WTC11 (cell line): ENCODE measurements around the gene HES4. TPM values are rescaled to one million over a fixed set of nuclear protein-coding genes. Genes with fewer than 3 reads are reported as not detected.

Source experiments
- AR ChIP-seq: fragments of 250-450 bp; sonication (Bioruptor Pico); IDR thresholded peaks from 2 replicates; pipeline ENCODE4 v1.9.0; 2021; ENCODE audit warnings: mild to moderate bottlenecking
- CREB1 ChIP-seq: sonication (generic); formaldehyde crosslinking; IDR thresholded peaks from 2 replicates; pipeline ENCODE4 v1.8.0; 2023; ENCODE audit warnings: mild to moderate bottlenecking, missing genetic modification reagents
- E2F1 ChIP-seq: sonication (generic); formaldehyde crosslinking; IDR thresholded peaks from 2 replicates; pipeline ENCODE4 v1.8.0; 2022; ENCODE audit warnings: mild to moderate bottlenecking, missing genetic modification reagents
- ERG ChIP-seq: fragments of 250-450 bp; sonication (Bioruptor Pico); IDR thresholded peaks from 2 replicates; pipeline ENCODE4 v1.8.0; 2021; ENCODE audit warnings: mild to moderate bottlenecking
- ETV6 ChIP-seq: sonication (generic); formaldehyde crosslinking; IDR thresholded peaks from 2 replicates; pipeline ENCODE4 v1.8.1; 2022; ENCODE audit warnings: mild to moderate bottlenecking, missing genetic modification reagents
- FOXK1 ChIP-seq: sonication (generic); formaldehyde crosslinking; IDR thresholded peaks from 2 replicates; pipeline ENCODE4 v1.8.0; 2022; ENCODE audit warnings: mild to moderate bottlenecking, moderate library complexity, missing genetic modification reagents
- FOXP1 ChIP-seq: sonication (generic); formaldehyde crosslinking; IDR thresholded peaks from 2 replicates; pipeline ENCODE4 v1.8.0; 2022; ENCODE audit warnings: missing genetic modification reagents, mild to moderate bottlenecking, moderate library complexity, borderline replicate concordance
- FOXP4 ChIP-seq: sonication (generic); formaldehyde crosslinking; IDR thresholded peaks from 2 replicates; pipeline ENCODE4 v1.8.0; 2022; ENCODE audit warnings: mild to moderate bottlenecking, missing genetic modification reagents
- HMGXB4 ChIP-seq: sonication (generic); formaldehyde crosslinking; IDR thresholded peaks from 2 replicates; pipeline ENCODE4 v1.8.1; 2023; ENCODE audit warnings: mild to moderate bottlenecking, moderate library complexity, missing genetic modification reagents
- JUN ChIP-seq: sonication (generic); formaldehyde crosslinking; IDR thresholded peaks from 2 replicates; pipeline ENCODE4 v1.8.0; 2023; ENCODE audit warnings: mild to moderate bottlenecking, missing genetic modification reagents
- NFE2L1 ChIP-seq: sonication (generic); formaldehyde crosslinking; IDR thresholded peaks from 2 replicates; pipeline ENCODE4 v1.8.1; 2023; ENCODE audit warnings: missing genetic modification reagents
- PRDM15 ChIP-seq: sonication (generic); formaldehyde crosslinking; IDR thresholded peaks from 2 replicates; pipeline ENCODE4 v1.8.0; 2022; ENCODE audit warnings: missing genetic modification reagents
- SMAD3 ChIP-seq: sonication (generic); formaldehyde crosslinking; IDR thresholded peaks from 2 replicates; pipeline ENCODE4 v1.8.0; 2022; ENCODE audit warnings: missing genetic modification reagents, mild to moderate bottlenecking, borderline replicate concordance
- SOX15 ChIP-seq: fragments of 250-450 bp; sonication (Bioruptor Pico); IDR thresholded peaks from 2 replicates; pipeline ENCODE4 v1.9.0; 2021; ENCODE audit warnings: mild to moderate bottlenecking
- SP1 ChIP-seq: sonication (generic); formaldehyde crosslinking; conservative IDR thresholded peaks from 2 replicates; pipeline ENCODE4 v1.8.1; 2022; ENCODE audit warnings: missing genetic modification reagents
- USF2 ChIP-seq: sonication (generic); formaldehyde crosslinking; IDR thresholded peaks from 2 replicates; pipeline ENCODE4 v1.8.1; 2023; ENCODE audit warnings: mild to moderate bottlenecking, missing genetic modification reagents, moderate library complexity
- ZBTB21 ChIP-seq: sonication (generic); formaldehyde crosslinking; IDR thresholded peaks from 2 replicates; pipeline ENCODE4 v1.8.1; 2023; ENCODE audit warnings: mild to moderate bottlenecking, missing genetic modification reagents, borderline replicate concordance
- ZBTB43 ChIP-seq: sonication (generic); formaldehyde crosslinking; IDR thresholded peaks from 2 replicates; pipeline ENCODE4 v1.8.1; 2023; ENCODE audit warnings: mild to moderate bottlenecking, missing genetic modification reagents
- total RNA-seq: library from RNA; stranded (reverse); gene quantifications from 3 replicates; pipeline ENCODE4 v1.2.3, GENCODE V29; 2021

HES4 gene
- total RNA-seq, 1 experiment from 2014 or later: 4.5 TPM

- TF ChIP-seq PRDM15 (CRISPR knock-in tag): peak; percentile 59
- no peak for TF ChIP-seq ZBTB43 (CRISPR knock-in tag)
- no peak for TF ChIP-seq SOX15
- no peak for TF ChIP-seq SMAD3 (CRISPR knock-in tag)
- peak; percentile 61; the same call in 1 of the 2 replicates for TF ChIP-seq NFE2L1
- no peak for TF ChIP-seq AR
- TF ChIP-seq SP1 (CRISPR knock-in tag): peak; percentile 43; the same call in 1 of the 2 replicates
- TF ChIP-seq ZBTB21 (CRISPR knock-in tag): peak; percentile 100
- TF ChIP-seq FOXK1 (CRISPR knock-in tag): peak; percentile 68
- peak; percentile 59; the same call in 1 of the 2 replicates for TF ChIP-seq FOXP4 (CRISPR knock-in tag)
- TF ChIP-seq HMGXB4 (CRISPR knock-in tag): peak; percentile 18; the same call in 1 of the 2 replicates
- peak; percentile 75; the same call in 1 of the 2 replicates for TF ChIP-seq CREB1 (CRISPR knock-in tag)
- 0 out of 2 replicates have a peak, but pooled peaks have one; percentile 6 for TF ChIP-seq JUN (CRISPR knock-in tag)
- TF ChIP-seq USF2 (CRISPR knock-in tag): peak; percentile 60
- peak; percentile 85; the same call in 1 of the 2 replicates for TF ChIP-seq E2F1 (CRISPR knock-in tag)
- TF ChIP-seq FOXP1: peak; percentile 86; the same call in 1 of the 2 replicates
- TF ChIP-seq ETV6: peak; percentile 62; the same call in 1 of the 2 replicates
- no peak for TF ChIP-seq ERG (CRISPR knock-in tag)
These were observed 610 bp upstream of the HES4 start (continued) for GRCh38 chr1:1000357-1001056.
